ENCODE measurements around the gene PET100. TPM values are rescaled to one million over a fixed set of nuclear protein-coding genes. Genes with fewer than 3 reads are reported as not detected.

Gene PET100
- total RNA-seq, 1 experiment from 2014 or later = 77.6 TPM

DNA sequence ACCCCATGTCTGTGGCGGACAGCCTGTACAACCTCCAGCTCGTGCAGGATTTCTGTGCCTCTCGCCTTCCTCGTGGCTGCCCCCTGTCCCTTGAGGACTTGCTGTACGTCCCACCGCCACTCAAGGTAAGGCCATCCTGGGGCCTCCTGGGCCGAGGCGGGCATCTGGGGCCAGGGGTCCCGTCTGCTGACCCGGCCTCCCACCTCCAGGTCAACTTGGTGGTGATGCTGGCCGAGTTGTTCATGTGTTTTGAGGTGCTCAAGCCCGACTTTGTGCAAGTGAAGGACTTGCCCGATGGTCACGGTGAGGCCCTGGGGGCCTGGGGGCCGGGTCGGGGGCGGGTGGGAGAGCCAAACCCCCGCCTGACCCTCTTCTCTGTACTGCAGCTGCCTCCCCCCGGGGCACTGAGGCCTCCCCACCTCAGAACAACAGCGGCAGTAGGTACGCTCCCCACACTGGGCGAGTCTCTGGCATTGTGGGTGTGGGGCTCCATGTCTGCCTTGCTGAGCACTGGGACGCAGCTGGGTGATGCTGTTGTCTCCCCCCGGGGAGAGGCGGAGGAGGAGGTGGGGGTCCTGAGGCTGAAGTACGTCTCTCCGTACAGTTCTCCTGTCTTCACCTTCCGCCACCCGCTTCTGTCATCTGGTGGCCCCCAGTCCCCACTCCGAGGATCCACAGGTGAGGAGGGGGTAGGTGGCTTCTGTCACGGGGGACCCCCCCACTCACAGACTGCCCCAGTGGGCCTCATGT is 18.9 kb upstream of the PET100 start:
- no peak overlapping the region for H3K4me3 Mint-ChIP-seq (ENCODE audit: low read depth, unreplicated experiment)
- TF ChIP-seq, protein P1, sequence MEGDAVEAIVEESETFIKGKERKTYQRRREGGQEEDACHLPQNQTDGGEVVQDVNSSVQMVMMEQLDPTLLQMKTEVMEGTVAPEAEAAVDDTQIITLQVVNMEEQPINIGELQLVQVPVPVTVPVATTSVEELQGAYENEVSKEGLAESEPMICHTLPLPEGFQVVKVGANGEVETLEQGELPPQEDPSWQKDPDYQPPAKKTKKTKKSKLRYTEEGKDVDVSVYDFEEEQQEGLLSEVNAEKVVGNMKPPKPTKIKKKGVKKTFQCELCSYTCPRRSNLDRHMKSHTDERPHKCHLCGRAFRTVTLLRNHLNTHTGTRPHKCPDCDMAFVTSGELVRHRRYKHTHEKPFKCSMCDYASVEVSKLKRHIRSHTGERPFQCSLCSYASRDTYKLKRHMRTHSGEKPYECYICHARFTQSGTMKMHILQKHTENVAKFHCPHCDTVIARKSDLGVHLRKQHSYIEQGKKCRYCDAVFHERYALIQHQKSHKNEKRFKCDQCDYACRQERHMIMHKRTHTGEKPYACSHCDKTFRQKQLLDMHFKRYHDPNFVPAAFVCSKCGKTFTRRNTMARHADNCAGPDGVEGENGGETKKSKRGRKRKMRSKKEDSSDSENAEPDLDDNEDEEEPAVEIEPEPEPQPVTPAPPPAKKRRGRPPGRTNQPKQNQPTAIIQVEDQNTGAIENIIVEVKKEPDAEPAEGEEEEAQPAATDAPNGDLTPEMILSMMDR (IDR thresholded peaks at IDR 0.05; ENCODE audit: unreplicated experiment) = no peak
- no peak for DNase-seq
- H3K9me3 Mint-ChIP-seq (ENCODE audit: low read depth, unreplicated experiment) = no peaks in the 10 kb centered on the region
- peaks cover 29% of the 10 kb centered on the region for H3K36me3 Mint-ChIP-seq (ENCODE audit: insufficient read depth, unreplicated experiment)
- no peaks in the 10 kb centered on the region for H3K27me3 Mint-ChIP-seq (ENCODE audit: unreplicated experiment)
- intact Hi-C loops (cut with micrococcal nuclease; ENCODE audit: unreplicated experiment) = no loop called here
- H3K27ac Mint-ChIP-seq (ENCODE audit: unreplicated experiment) = no peak overlapping the region
- H3K4me1 Mint-ChIP-seq (ENCODE audit: low read depth, unreplicated experiment) = no peaks in the 10 kb centered on the region
- BruUV-seq (replicated peaks) = no TSS peak
- CTCF ChIA-PET = interaction anchor here (0.7 kb wide), 1 partner anchor 43 kb away, joined by 5 read pairs; no protein-coding TSS in a partner anchor

- Mint-ChIP-seq H3K4me1 (ENCODE audit: low read depth, unreplicated experiment) (no peaks in the 10 kb centered on the region), H3K9me3 (ENCODE audit: low read depth, unreplicated experiment) (no peaks in the 10 kb centered on the region), H3K36me3 (ENCODE audit: insufficient read depth, unreplicated experiment) (peaks cover 30% of the 10 kb centered on the region), H3K27ac (ENCODE audit: unreplicated experiment) (no peak overlapping the region), H3K27me3 (ENCODE audit: unreplicated experiment) (no peaks in the 10 kb centered on the region), H3K4me3 (ENCODE audit: low read depth, unreplicated experiment) (no peak overlapping the region)
- TF ChIP-seq, protein P1 (IDR thresholded peaks at IDR 0.05; ENCODE audit: unreplicated experiment) = no peak
- CTCF ChIA-PET = no interaction called here
- no peak for DNase-seq
- no TSS peak for BruUV-seq (replicated peaks)
- intact Hi-C loops (cut with micrococcal nuclease; ENCODE audit: unreplicated experiment) = no loop called here
Measured at GRCh38 chr19:7611541-7612279, 17.9 kb upstream of the PET100 start.

GRCh38 chr19:7612282-7613274 is 17.0 kb upstream of the PET100 start:
- no peak for DNase-seq
- CTCF ChIA-PET = no interaction called here
- H3K36me3 Mint-ChIP-seq (ENCODE audit: insufficient read depth, unreplicated experiment) = peaks cover 35% of the 10 kb centered on the region

More at GRCh38 chr19:7612282-7613274, 17.0 kb upstream of the PET100 start:
- no peak overlapping the region for H3K4me3 Mint-ChIP-seq (ENCODE audit: low read depth, unreplicated experiment)
- H3K4me1 Mint-ChIP-seq (ENCODE audit: low read depth, unreplicated experiment) = no peaks in the 10 kb centered on the region
- intact Hi-C loops (cut with micrococcal nuclease; ENCODE audit: unreplicated experiment) = no loop called here
- TF ChIP-seq, protein P1 (IDR thresholded peaks at IDR 0.05; ENCODE audit: unreplicated experiment) = no peak
- no peaks in the 10 kb centered on the region for H3K9me3 Mint-ChIP-seq (ENCODE audit: low read depth, unreplicated experiment)
- no TSS peak for BruUV-seq (replicated peaks)
- H3K27ac Mint-ChIP-seq (ENCODE audit: unreplicated experiment) = no peak overlapping the region
- no peaks in the 10 kb centered on the region for H3K27me3 Mint-ChIP-seq (ENCODE audit: unreplicated experiment)

Data from Calu3 (cell line).